ENCODE data around the gene HNRNPF. TPM values are rescaled to one million over a fixed set of nuclear protein-coding genes. Genes with fewer than 3 reads are reported as not detected.

The HNRNPF gene
- total RNA-seq, 2 donors from 2014 or later: 283 to 299 TPM

- Mint-ChIP-seq H3K27ac (no peak overlapping the region), H3K4me1 (peaks cover 12% of the 10 kb centered on the region), H3K4me3 (no peak overlapping the region), H3K9me3 (no peaks in the 10 kb centered on the region), H3K27me3 (ENCODE audit: insufficient read depth) (peaks cover 16% of the 10 kb centered on the region), H3K36me3 (ENCODE audit: low read depth) (no peaks in the 10 kb centered on the region)
- no peak overlapping the region for H3K9ac ChIP-seq (ENCODE audit: extremely low read depth, low read length, poor library complexity, severe bottlenecking)
- H3K4me1 ChIP-seq (ENCODE audit: control insufficient read depth, insufficient read depth, low read length): no peaks in the 10 kb centered on the region
- no peaks in the 10 kb centered on the region for H3K27me3 ChIP-seq (ENCODE audit: control insufficient read depth, insufficient read depth, low read length, poor library complexity, severe bottlenecking)
- no peaks in the 10 kb centered on the region for H3K9me3 ChIP-seq (ENCODE audit: control insufficient read depth, low read length)
- no peak for DNase-seq
- no peak overlapping the region for H3K27ac ChIP-seq (ENCODE audit: low read depth, low read length)
- H3K36me3 ChIP-seq (ENCODE audit: control insufficient read depth, insufficient read depth, low read length): no peaks in the 10 kb centered on the region
- H3K4me3 ChIP-seq (ENCODE audit: low read length): no peak overlapping the region
- no peak for TF ChIP-seq CTCF (conservative IDR thresholded peaks at IDR 0.05)
- WGBS, 2 experiments (ENCODE audit: insufficient coverage in 1 of 2, insufficient read length in 1 of 2): 92 to 96% methylated on average over 4 to 7 of the region's 7 CpGs
Observed at GRCh38 chr10:43341450-43341849, 67.5 kb downstream of the HNRNPF start.

GRCh38 chr10:43340619-43341018, 68.4 kb downstream of the HNRNPF start:
- peaks cover 13% of the 10 kb centered on the region for H3K4me1 Mint-ChIP-seq
- Histone ChIP-seq H3K9ac (ENCODE audit: extremely low read depth, low read length, poor library complexity, severe bottlenecking) (no peak overlapping the region), H3K36me3 (ENCODE audit: control insufficient read depth, insufficient read depth, low read length) (no peaks in the 10 kb centered on the region)

GRCh38 chr10:43340101-43340500, 68.9 kb downstream of the HNRNPF start:
- 87 to 95% methylated on average over 4 to 6 of the region's 6 CpGs for WGBS, 2 experiments (ENCODE audit: insufficient coverage in 1 of 2, insufficient read length in 1 of 2)
- no peaks in the 10 kb centered on the region for H3K36me3 ChIP-seq (ENCODE audit: control insufficient read depth, insufficient read depth, low read length)
- TF ChIP-seq CTCF (conservative IDR thresholded peaks at IDR 0.05): no peak
- no peaks in the 10 kb centered on the region for H3K27me3 ChIP-seq (ENCODE audit: control insufficient read depth, insufficient read depth, low read length, poor library complexity, severe bottlenecking)
- H3K4me3 ChIP-seq (ENCODE audit: low read length): no peak overlapping the region
- H3K4me1 ChIP-seq (ENCODE audit: control insufficient read depth, insufficient read depth, low read length): no peaks in the 10 kb centered on the region
- no peak overlapping the region for H3K27ac ChIP-seq (ENCODE audit: low read depth, low read length)
- H3K9ac ChIP-seq (ENCODE audit: extremely low read depth, low read length, poor library complexity, severe bottlenecking): no peak overlapping the region
- Mint-ChIP-seq H3K27me3 (ENCODE audit: insufficient read depth) (peaks cover 16% of the 10 kb centered on the region), H3K36me3 (ENCODE audit: low read depth) (no peaks in the 10 kb centered on the region), H3K27ac (no peak overlapping the region), H3K4me1 (peaks cover 13% of the 10 kb centered on the region), H3K9me3 (no peaks in the 10 kb centered on the region), H3K4me3 (no peak overlapping the region)
- DNase-seq: no peak
- H3K9me3 ChIP-seq (ENCODE audit: control insufficient read depth, low read length): no peaks in the 10 kb centered on the region

More at GRCh38 chr10:43340619-43341018, 68.4 kb downstream of the HNRNPF start:
- Histone ChIP-seq H3K4me3 (ENCODE audit: low read length) (no peak overlapping the region), H3K27ac (ENCODE audit: low read depth, low read length) (no peak overlapping the region), H3K9me3 (ENCODE audit: control insufficient read depth, low read length) (no peaks in the 10 kb centered on the region), H3K4me1 (ENCODE audit: control insufficient read depth, insufficient read depth, low read length) (no peaks in the 10 kb centered on the region), H3K27me3 (ENCODE audit: control insufficient read depth, insufficient read depth, low read length, poor library complexity, severe bottlenecking) (no peaks in the 10 kb centered on the region)
- DNase-seq: no peak
- peaks cover 16% of the 10 kb centered on the region for H3K27me3 Mint-ChIP-seq (ENCODE audit: insufficient read depth)
- H3K4me3 Mint-ChIP-seq: no peak overlapping the region
- no peak for TF ChIP-seq CTCF (conservative IDR thresholded peaks at IDR 0.05)
- H3K36me3 Mint-ChIP-seq (ENCODE audit: low read depth): no peaks in the 10 kb centered on the region
- no peaks in the 10 kb centered on the region for H3K9me3 Mint-ChIP-seq
- H3K27ac Mint-ChIP-seq: no peak overlapping the region
- 89 to 95% methylated on average over 9 of the region's 9 CpGs for WGBS, 2 experiments (ENCODE audit: insufficient coverage in 1 of 2, insufficient read length in 1 of 2)
